CD14-positive monocyte (primary cell): Measurements from ENCODE around the gene LINGO4. TPM values are rescaled to one million over a fixed set of nuclear protein-coding genes. Genes with fewer than 3 reads are reported as not detected.

Experiments
- DNase-seq, 3 donors: peaks; one replicate each; pipeline ENCODE4 v3.0.0-alpha.2; 2011 to 2022
- H2AFZ ChIP-seq: 2 replicates; pipeline ENCODE4 v1.6.0; 2012; ENCODE audit warnings: mild to moderate bottlenecking, low read depth, low read length, inconsistent platforms; ENCODE audit not compliant: insufficient read depth, poor library complexity, severe bottlenecking
- H3K27ac ChIP-seq, 2 donors: 1 replicate in 1 of 2; 2 replicates in 1 of 2; pipeline ENCODE4 v1.5.1; 2012 to 2013; ENCODE audit warnings: low read length in 2 of 2, control low read depth in 1 of 2, inconsistent platforms in 1 of 2, low read depth in 1 of 2, mild to moderate bottlenecking in 1 of 2
- H3K27me3 ChIP-seq, 2 donors: one replicate each; pipeline versions ENCODE4 v1.6.0 to v1.6.1; 2011 to 2013; ENCODE audit warnings: low read length in 2 of 2; ENCODE audit not compliant: control insufficient read depth in 2 of 2, insufficient read depth in 2 of 2
- H3K36me3 ChIP-seq, 2 donors: replicated peaks in 1 of 2; 1 replicate in 1 of 2; 2 replicates in 1 of 2; pipeline versions ENCODE4 v1.5.1 to v1.6.1; 2012 to 2013; ENCODE audit warnings: low read length in 2 of 2, control low read depth in 1 of 2, inconsistent platforms in 1 of 2, mild to moderate bottlenecking in 1 of 2; ENCODE audit not compliant: insufficient read depth in 2 of 2, control insufficient read depth in 1 of 2
- H3K4me1 ChIP-seq, 2 donors: 1 replicate in 1 of 2; 2 replicates in 1 of 2; pipeline versions ENCODE4 v1.5.1 to v1.6.1; 2012 to 2013; ENCODE audit warnings: low read length in 2 of 2, control low read depth in 1 of 2, inconsistent platforms in 1 of 2, mild to moderate bottlenecking in 1 of 2, moderate library complexity in 1 of 2; ENCODE audit not compliant: insufficient read depth in 2 of 2, control insufficient read depth in 1 of 2
- H3K4me2 ChIP-seq: replicated peaks from 2 replicates; pipeline ENCODE3; 2012; ENCODE audit warnings: low read length, moderate library complexity, mild to moderate bottlenecking; ENCODE audit not compliant: poor library complexity, severe bottlenecking; ENCODE audit errors: extremely low read depth
- H3K4me3 ChIP-seq, 3 experiments: fragments of 200-600 bp in 1 of 3; sonication (generic) in 1 of 3; replicated peaks in 1 of 3; 1 replicate in 2 of 3; 2 replicates in 1 of 3; pipeline ENCODE4 v1.5.1; 2011 to 2013; ENCODE audit warnings: low read length in 3 of 3, mild to moderate bottlenecking in 3 of 3, control low read depth in 2 of 3, low read depth in 2 of 3, inconsistent platforms in 1 of 3, moderate library complexity in 1 of 3
- H3K79me2 ChIP-seq: 2 replicates; pipeline ENCODE4 v1.6.0; 2012; ENCODE audit warnings: mild to moderate bottlenecking, control low read depth, inconsistent platforms, low read length, moderate library complexity; ENCODE audit not compliant: insufficient read depth
- H3K9ac ChIP-seq: 2 replicates; pipeline ENCODE4 v1.6.0; 2017; ENCODE audit warnings: low read length, mild to moderate bottlenecking; ENCODE audit not compliant: insufficient read depth, poor library complexity, severe bottlenecking
- H3K9me3 ChIP-seq, 2 donors: replicated peaks in 1 of 2; 1 replicate in 1 of 2; 2 replicates in 1 of 2; pipeline versions ENCODE4 v1.5.1 to v1.6.1; 2012 to 2013; ENCODE audit warnings: low read length in 2 of 2, control low read depth in 1 of 2; ENCODE audit not compliant: control insufficient read depth in 1 of 2, insufficient read depth in 1 of 2
- H4K20me1 ChIP-seq: 2 replicates; pipeline ENCODE4 v1.6.0; 2012; ENCODE audit warnings: mild to moderate bottlenecking, low read length, control low read depth, moderate library complexity; ENCODE audit not compliant: insufficient read depth
- H3K27ac Mint-ChIP-seq, 7 donors: one replicate each; pipeline ENCODE4 v1.8.0; 2020; ENCODE audit warnings: mild to moderate bottlenecking in 7 of 7, mixed read lengths in 7 of 7, moderate library complexity in 6 of 7, inconsistent platforms in 2 of 7
- H3K27me3 Mint-ChIP-seq, 3 donors: one replicate each; pipeline ENCODE4 v1.8.0; 2021 to 2022; ENCODE audit warnings: low read depth in 3 of 3, mild to moderate bottlenecking in 3 of 3, mixed read lengths in 3 of 3, moderate library complexity in 3 of 3, inconsistent platforms in 1 of 3
- H3K36me3 Mint-ChIP-seq, 2 donors: one replicate each; pipeline ENCODE4 v1.8.0; 2020; ENCODE audit warnings: mixed read lengths in 2 of 2, inconsistent platforms in 1 of 2, mild to moderate bottlenecking in 1 of 2
- H3K4me1 Mint-ChIP-seq: one replicate; pipeline ENCODE4 v1.8.0; 2020; ENCODE audit warnings: mild to moderate bottlenecking, mixed read lengths
- H3K4me3 Mint-ChIP-seq, 2 donors: one replicate each; pipeline ENCODE4 v1.8.0; 2020; ENCODE audit warnings: mild to moderate bottlenecking in 2 of 2, mixed read lengths in 2 of 2, moderate library complexity in 1 of 2
- H3K9me3 Mint-ChIP-seq, 7 donors: one replicate each; pipeline ENCODE4 v1.8.0; 2020 to 2022; ENCODE audit warnings: mixed read lengths in 7 of 7, mild to moderate bottlenecking in 6 of 7, moderate library complexity in 6 of 7, inconsistent platforms in 2 of 7
- CTCF ChIP-seq: fragments of 200-600 bp; IDR thresholded peaks from one replicate; pipeline ENCODE4 v1.8.0; 2022; ENCODE audit warnings: antibody characterized with exemption, mild to moderate bottlenecking
- WGBS: methylation state at CpG from one replicate; pipeline ENCODE4 v1.1.5; 2013; ENCODE audit warnings: missing lambda C conversion rate; ENCODE audit not compliant: insufficient coverage; 5-methylcytosine and 5-hydroxymethylcytosine counted together
- intact Hi-C, 2 donors: fragments of 100-400 bp; cut with micrococcal nuclease; formaldehyde crosslinking; loops; one replicate each; pipeline versions ENCODE4 v1.15.0 to v1.15.1; 2023
- polyA plus RNA-seq, 3 donors: library from polyadenylated mRNA; depleted of rRNA in 1 of 3; unstranded in 2 of 3; stranded (reverse) in 1 of 3; fragments of 300-500 nt in 2 of 3; fragments of >200 nt in 1 of 3; fragmentation: Illumina TruSeq in 2 of 3; gene quantifications; 1 replicate in 2 of 3; 2 replicates in 1 of 3; pipeline ENCODE4 v1.2.3, GENCODE V29; 2012 to 2021

Gene LINGO4
- polyA plus RNA-seq, 3 donors = not detected

GRCh38 chr1:151819227-151819835, 14.1 kb upstream of the LINGO4 start:
- Mint-ChIP-seq H3K36me3 (no peaks in the 10 kb centered on the region), H3K9me3 (no peaks in the 10 kb centered on the region), H3K27me3 (peaks cover 11 to 18% (median 11%) of the 10 kb centered on the region in 3 donors), H3K4me3 (no peak overlapping the region), H3K4me1 (peaks cover 16% of the 10 kb centered on the region), H3K27ac (no peak overlapping the region)
- 94% methylated on average over 11 of the region's 12 CpGs for WGBS
- Histone ChIP-seq H2AFZ (no peak overlapping the region), H3K4me1 (peaks cover 8 to 10% of the 10 kb centered on the region in 2 donors), H3K79me2 (no peaks in the 10 kb centered on the region), H3K4me2 (no peak overlapping the region), H3K27ac (no peak overlapping the region), H3K9ac (no peak overlapping the region), H3K4me3 (no peak overlapping the region), H4K20me1 (no peaks in the 10 kb centered on the region), H3K27me3 (no peaks in the 10 kb centered on the region), H3K36me3 (no peaks in the 10 kb centered on the region), H3K9me3 (no peaks in the 10 kb centered on the region)
- no peak for TF ChIP-seq CTCF
- intact Hi-C loops = no loop called here
- no peak for DNase-seq

GRCh38 chr1:151817353-151817730, 12.1 kb upstream of the LINGO4 start:
- no peak for TF ChIP-seq CTCF
- peak; percentile 23 to 42 (median 37) for DNase-seq
- Histone ChIP-seq H3K27ac (no peak overlapping the region), H3K9me3 (no peaks in the 10 kb centered on the region), H3K27me3 (no peaks in the 10 kb centered on the region), H4K20me1 (no peaks in the 10 kb centered on the region), H3K4me2 (peak overlapping the region; percentile 26), H3K9ac (no peak overlapping the region), H3K36me3 (no peaks in the 10 kb centered on the region), H3K79me2 (no peaks in the 10 kb centered on the region), H2AFZ (peak overlapping the region; percentile 59), H3K4me3 (peak overlapping the region in 1 of 3 experiments; percentile 45), H3K4me1 (peaks cover 8 to 10% of the 10 kb centered on the region in 2 donors)
- H3K36me3 Mint-ChIP-seq = no peaks in the 10 kb centered on the region
- H3K27ac Mint-ChIP-seq = no peak overlapping the region
- 25% methylated on average over 2 of the region's 7 CpGs for WGBS
- H3K4me3 Mint-ChIP-seq = peak overlapping the region in 1 of 2 donors; percentile 69
- H3K27me3 Mint-ChIP-seq = peaks cover 13 to 18% (median 16%) of the 10 kb centered on the region in 3 donors
- H3K4me1 Mint-ChIP-seq = peaks cover 16% of the 10 kb centered on the region
- no peaks in the 10 kb centered on the region for H3K9me3 Mint-ChIP-seq
- intact Hi-C loops = no loop called here
